ENCODE results near the gene DISC1. TPM values are rescaled to one million over a fixed set of nuclear protein-coding genes. Genes with fewer than 3 reads are reported as not detected.
"Not testable (repeated sequence)": the region's sequence is repeated elsewhere in the genome, so short reads cannot be mapped to it uniquely, and the experiment has no call there.

The DISC1 gene
- total RNA-seq, result 1 to 10 TPM; 1.1 to 1.6 TPM

DNA sequence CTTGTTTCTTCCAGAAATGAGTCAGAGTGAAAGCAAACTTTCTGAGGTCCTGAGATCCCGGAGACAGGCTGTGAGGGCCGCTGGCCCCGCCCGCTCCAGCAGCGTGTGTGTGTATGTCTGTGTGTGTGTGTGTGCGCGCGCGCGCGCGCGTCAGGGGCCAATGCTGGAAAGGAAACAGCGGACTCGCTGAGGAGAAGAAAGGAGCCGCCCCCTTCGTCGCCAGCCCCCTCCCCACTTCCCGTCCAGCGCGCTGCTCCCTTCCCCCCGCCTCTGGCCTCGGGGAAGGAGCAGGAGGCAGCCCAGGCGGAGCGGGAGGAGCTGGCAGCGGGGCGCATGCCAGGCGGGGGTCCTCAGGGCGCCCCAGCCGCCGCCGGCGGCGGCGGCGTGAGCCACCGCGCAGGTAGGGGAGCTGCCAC, at the start of gene DISC1:
TSS of gene DISC1 (plus strand) at position 256 of the 416 bp plus-strand sequence. CDS start at position 334, 78 bp downstream.
- ChIA-PET POLR2A (no interaction called here), CTCF (no interaction called here)

DNA sequence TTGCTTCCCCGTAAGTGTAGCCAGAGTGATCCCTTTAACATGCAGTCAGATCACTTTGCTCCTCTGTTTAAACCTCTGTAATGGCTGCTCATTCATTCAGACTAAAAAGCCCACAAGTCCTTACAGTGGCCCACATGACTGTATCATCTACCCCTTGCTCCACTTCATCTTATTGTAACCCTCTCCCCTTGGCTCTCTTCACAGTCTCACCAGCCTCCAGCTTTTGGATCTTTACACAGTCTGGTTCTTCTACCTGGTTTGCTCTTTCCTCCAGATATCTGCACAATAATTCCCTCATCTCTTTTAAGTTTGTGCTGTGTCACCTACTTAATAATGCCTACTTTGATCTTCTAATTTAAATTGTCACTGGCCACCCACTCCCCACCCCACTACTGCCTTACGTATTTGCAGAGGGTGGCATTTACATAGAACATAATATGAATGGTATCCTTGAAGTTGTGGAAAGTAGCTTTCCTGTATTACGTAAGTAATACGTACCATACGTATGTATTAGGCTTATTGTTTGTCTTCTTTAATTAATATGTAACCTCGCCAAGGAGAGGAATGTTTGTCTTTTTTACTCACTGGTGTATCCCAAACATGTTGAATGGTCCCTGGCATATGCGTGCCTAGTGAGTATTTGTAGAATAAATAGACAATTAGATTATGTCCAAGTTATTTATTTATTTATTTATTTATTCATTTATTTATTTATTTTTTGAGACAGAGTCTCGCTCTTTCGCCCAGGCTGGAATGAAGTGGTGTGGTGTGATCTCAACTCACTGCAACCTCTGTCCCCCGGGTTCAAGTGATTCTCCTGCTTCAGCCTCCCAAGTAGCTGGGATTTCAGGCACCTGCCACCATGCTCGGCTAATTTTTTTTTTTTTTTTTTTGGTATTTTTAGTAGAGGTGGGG, 49.5 kb upstream of the DISC1 start:
- ChIA-PET POLR2A (no interaction called here), CTCF (interaction anchor here (0.7 kb wide), 1 partner anchor 1210 kb away, joined by 3 read pairs; no protein-coding TSS in a partner anchor)

DNA sequence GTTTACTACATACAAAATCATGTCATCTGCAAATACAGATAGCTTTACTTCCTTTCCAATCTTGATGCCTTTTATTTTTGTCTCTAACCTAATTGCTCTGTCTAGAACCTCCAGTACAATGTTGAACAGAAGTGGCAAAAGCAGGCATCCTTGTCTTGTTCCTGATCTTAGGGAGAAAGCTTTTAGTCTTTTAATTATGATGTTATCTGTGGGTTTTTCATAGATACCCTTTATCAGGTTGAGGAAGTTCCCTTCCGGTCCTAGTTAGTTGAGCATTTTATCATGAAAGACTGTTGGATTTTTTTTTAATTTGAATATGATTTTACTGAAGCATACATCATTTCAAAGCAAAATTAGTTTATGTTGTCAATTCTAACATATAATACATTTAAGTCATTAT, 45.7 kb upstream of the DISC1 start:
- ChIA-PET POLR2A (no interaction called here), CTCF (no interaction called here)

DNA sequence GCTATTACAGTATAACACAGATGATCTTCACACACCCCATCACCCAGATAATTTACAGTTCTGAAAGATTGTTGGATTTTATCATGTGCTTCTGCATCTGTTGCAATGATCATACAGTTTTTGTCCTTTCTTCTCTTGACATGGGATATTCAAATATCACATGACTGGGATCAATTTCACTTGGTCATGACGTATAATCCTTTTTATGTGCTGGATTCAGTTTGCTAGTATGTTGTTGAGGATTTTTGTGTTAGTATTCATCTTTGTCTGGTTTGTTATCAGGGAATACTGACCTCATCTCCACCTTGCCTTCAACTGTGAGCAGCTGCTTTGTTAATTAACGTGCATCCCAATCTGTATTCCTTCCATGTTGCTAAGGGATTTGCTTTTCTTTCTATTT, 44.7 kb upstream of the DISC1 start:
- POLR2A ChIA-PET, result no interaction called here
- CTCF ChIA-PET, result no interaction called here

DNA sequence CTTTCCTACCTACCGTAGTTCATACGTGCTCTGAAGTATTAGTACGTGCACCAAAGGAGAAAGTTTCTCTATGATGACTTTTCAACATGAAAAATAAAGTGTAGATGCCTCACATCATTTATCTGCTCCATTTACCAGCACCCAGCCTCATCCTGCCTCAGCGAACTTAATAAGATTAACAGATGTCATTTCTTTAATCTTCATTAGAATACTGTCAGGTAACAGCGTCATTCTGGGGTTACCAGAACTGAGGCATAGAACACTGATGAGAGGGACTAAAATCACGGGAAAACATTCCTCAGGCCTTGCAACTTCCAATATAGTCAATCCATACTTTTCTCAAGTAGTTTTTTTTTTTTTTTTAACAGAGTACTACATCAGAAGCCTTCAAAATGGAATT, 43.2 kb upstream of the DISC1 start:
- ChIA-PET POLR2A (no interaction called here), CTCF (no interaction called here)

DNA sequence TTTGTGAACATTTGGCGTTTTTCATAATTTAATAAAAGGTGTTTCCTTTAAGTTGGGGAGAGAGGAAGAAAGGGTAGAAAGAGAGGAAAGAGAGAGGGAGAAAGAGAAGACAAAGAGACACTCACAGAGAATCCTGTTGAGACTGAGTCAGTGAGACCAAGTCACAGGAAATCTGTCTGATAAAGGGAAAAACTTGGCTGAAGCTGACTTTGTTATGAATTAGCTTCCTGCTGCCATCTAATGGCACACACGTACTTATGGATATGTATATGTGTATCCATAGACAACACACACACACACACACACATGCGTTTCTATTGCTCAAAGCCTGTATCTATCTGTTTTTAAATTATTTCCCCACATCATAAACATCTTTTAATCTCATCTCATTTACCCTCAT, 42.5 kb upstream of the DISC1 start:
- ChIA-PET POLR2A (no interaction called here), CTCF (no interaction called here)

DNA sequence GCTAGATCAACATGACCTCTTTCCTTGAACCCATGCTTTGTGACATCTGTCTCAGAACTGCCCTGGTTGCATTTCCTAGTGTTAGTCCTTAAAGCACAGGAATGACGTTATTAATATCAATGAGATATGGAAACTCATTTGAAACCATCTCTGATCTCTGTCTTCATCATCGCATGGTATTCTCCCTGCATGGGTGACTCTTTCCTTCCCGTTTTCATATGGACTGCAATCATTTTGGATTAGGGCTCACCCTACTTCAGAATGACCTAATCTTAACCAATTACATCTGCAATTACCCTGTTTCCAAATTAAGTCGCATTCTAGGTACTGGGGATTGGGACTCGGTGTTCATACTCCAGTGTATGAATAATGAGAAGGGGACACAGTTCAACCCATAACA, 41.7 kb upstream of the DISC1 start:
- ChIA-PET CTCF (no interaction called here), POLR2A (no interaction called here)

DNA sequence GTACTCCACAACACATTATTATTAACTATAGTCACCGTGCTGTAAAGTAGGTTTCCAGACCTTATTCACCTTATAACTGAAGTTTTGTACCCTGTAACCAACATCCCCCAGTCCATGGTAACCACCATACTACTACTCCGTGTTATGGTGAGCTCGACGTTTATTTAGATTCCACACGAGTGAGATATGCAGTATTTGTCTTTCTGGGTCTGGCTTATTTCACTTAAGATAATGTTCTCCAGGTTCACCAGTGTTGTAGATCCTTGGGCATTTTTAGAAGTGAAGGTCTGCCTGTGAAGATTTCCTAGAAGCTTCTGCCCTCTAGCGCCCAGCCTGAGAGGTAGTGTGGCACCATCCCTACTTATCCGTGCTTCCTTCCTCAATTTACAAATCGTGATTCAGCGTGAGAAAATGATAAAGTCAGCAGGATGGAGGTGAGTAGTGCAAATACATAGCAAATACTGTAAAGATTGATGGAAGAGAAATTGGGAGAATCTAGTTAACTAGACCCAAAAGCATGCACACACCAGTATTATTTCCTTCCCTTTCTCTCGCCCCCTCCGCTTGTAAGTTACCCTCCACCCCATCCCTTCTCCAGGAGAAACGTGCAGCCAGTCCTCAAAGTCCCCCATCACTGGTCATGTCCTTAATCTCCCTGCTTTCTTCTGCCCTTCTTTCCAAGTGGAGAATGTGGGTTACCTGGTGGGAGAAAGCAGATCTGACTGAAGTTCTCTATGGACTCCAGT, 36.0 kb upstream of the DISC1 start:
- ChIA-PET CTCF (interaction anchor here (1.0 to 1.6 kb wide), 2 partner anchors 233 to 305 kb away, joined by 3 to 5 read pairs; no protein-coding TSS in a partner anchor), POLR2A (no interaction called here)

DNA sequence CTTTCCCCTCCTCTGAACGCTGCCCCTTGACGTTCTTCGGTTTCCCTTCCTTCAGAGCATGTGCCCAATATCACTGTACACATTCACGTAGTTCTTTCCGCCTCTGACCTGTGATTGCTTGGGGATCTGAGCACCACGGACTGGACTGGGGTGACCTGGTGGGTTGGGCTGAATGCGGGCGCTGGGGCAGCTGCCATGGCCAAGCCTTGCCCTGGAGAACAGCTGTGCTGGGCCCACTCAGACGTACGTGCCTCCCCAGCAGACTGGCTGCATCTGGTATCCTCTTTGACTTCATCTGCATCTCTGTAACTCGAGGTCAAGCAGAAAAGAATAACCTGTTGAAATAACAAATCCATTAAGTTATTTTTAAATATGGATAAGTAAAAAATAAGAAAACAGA, 35.1 kb upstream of the DISC1 start:
- ChIA-PET CTCF (interaction anchor here (1.0 kb wide), 1 partner anchor 306 kb away, joined by 5 read pairs; no protein-coding TSS in a partner anchor), POLR2A (no interaction called here)

DNA sequence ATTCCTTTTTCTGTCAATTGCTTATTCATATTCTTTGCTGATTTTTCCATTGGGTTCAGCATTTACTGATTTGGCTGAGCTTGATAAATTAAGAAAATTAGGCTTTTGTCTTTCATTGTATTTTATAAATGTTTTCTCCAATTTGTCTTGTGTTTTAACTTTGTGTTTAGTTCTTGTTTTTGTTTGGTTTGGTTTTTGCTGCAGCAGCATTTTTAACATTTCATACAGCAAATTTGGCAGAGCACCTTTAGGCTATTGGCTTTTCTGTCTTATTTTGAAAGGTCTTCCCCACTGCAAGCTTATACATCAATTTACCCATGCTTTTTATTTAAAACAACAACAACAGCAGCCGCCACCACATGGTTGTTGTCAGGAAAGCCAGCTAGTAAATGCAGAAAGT, 33.8 kb upstream of the DISC1 start:
- POLR2A ChIA-PET, result no interaction called here
- CTCF ChIA-PET, result no interaction called here

DNA sequence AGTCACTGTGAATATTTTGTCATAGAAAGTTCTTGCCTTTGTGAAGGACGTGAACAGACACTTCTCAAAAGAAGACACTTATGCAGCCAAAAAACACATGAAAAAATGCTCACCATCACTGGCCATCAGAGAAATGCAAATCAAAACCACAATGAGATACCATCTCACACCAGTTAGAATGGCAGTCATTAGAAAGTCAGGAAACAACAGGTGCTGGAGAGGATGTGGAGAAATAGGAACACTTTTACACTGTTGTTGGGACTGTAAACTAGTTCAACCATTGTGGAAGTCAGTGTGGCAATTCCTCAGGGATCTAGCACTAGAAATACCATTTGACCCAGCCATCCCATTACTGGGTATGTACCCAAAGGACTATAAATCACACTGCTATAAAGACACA, 33.3 kb upstream of the DISC1 start:
- POLR2A ChIA-PET, CTCF ChIA-PET: not testable (repeated sequence)

DNA sequence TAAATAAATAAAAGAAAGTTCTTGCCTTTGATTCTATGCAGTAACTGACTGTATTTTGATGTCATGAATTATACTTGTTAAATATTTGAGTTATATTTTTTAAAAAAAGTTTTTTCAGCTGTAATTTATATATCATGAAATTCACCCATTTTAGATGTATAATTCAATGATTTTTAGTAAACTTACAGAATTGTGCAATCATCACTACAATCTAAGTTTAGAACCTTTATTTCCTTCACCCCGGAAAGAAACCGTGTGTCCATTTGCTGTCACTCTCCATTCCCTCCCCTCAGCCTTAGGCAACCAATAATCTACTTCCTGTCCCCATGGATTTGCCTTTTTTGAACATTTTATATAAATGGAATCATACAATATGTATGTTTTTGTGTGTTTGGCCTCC, 32.5 kb upstream of the DISC1 start:
- CTCF ChIA-PET, result no interaction called here
- POLR2A ChIA-PET, result no interaction called here

DNA sequence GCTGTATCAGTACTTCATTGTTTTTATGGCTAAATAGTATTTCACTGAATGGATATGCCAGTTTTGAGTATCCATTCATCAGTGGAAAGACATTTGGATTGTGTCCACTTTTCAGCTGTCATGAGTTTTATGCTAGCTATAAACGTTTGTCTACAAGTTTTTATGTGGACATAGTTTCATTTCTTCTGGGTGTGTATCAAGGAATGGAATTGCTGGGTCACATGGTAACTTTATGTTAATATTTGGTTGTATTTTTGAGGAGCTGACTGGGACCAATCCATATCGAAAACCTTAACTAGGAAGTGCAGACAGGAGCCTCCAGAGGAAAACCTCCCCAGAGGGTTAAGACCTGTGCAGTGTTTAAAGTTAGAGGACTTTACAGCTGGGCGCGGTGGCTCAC, 31.8 kb upstream of the DISC1 start:
- POLR2A ChIA-PET, result no interaction called here
- CTCF ChIA-PET, result no interaction called here

DNA sequence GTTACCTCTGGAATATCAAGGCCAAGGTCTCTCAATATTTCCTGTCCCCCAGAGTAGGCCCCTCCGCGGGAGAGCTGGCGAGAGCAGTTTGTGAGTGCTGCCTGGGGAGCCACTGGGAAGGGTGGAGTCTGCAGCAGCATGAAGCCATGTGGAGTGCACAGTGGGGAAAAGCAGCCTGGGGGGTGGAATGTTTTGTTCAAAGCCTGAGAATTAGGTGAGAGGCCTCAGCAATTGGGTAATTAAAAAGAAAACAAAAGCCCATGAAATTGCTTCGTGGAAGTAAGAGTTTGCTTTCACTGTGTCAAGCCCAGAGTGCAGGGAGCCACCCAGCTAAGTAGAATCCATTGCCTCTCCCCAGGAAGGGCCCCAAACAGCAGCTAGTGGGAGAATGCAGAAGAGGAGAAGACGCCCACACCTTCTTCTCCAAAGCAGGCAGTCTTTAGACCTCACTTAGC, 30.2 kb upstream of the DISC1 start:
- POLR2A ChIA-PET, result no interaction called here
- CTCF ChIA-PET, result no interaction called here

DNA sequence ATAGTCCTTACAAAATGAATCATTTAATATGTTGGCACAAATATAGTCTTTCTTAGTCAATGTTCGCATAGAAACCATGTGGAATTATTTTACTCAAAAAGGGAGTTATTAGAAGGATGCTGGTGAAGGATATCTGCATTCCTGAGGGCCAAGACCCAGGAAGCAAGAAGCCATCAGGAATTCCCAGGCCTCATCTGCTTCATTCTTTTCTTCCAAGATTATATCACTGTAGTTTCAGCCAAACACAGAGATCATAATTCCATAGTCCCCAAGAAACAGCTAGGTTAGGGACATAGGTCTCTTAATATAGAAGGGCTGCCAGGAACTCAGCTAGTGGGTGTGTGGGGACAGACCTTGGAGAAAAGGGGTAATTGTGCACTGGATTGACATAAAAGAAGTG, 28.6 kb upstream of the DISC1 start:
- POLR2A ChIA-PET, result no interaction called here
- CTCF ChIA-PET, result no interaction called here

DNA sequence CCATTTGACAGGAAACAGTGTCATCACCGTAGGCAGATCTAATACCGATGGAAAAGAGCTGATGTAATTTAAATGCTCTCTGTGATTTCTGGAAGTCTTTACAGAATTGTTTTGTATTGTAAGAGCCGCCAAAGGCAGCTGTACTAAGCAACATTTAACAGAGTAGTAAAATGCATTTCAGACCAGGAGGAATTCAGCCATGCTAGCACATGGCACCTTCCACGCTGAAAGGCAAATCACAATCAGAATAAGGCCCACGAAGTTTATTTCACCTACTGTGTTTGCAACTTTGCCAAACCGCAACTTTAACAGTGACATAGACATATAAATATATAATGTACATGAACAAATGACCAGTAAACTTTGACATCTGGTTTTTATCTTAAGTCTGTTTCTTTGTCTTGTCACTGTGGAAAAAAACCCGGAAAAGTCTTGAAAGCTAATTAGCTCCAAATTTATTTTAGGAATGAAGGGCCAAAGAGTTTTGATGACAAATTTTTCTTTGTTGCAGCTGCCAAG, 26.1 kb upstream of the DISC1 start:
- ChIA-PET CTCF (interaction anchor here (3.0 kb wide), 1 partner anchor 285 kb away, joined by 8 read pairs; no protein-coding TSS in a partner anchor), POLR2A (no interaction called here)

DNA sequence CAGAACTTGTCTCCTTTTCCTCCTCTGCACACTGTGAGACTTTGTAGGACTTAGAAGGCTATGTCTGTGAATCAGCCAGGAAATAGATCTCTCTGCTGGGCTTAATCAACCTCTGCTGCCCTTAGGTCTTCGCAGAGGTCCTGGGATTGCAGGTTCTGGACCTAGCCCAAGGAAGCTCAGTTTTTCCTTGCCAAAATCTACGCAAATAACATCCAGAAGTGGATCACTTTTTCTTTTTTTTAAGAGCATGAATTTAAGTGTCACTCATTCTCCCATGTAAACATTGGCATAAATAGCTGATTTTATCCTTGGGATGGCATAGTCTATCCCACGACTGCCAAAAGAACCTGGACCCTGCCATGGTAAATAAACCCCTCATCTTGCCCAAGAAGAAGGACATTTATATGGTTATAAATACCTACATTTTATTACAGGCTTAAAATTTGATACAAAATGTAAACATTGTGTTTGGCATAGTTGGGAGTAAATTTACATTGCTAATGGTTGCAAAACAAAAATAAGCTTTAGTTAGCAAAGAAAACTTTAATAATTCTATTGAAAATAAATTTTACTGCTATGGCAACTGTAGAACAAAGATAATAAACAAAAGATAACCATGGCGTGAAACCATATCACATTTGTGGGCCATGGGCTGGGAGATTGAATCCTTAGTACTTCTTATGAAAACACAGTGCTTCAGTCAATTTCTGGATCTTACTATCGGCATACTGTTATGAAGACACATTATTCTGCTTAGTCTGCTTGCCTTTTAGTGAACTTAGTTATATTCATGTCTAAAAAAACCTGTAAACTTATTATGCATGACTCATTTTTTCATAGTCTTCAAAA, 24.5 kb upstream of the DISC1 start:
- POLR2A ChIA-PET, result no interaction called here
- CTCF ChIA-PET, result interaction anchor here (1.1 to 3.0 kb wide), 3 partner anchors 227 to 287 kb away, joined by 3 to 8 read pairs (median 3); no protein-coding TSS in a partner anchor

DNA sequence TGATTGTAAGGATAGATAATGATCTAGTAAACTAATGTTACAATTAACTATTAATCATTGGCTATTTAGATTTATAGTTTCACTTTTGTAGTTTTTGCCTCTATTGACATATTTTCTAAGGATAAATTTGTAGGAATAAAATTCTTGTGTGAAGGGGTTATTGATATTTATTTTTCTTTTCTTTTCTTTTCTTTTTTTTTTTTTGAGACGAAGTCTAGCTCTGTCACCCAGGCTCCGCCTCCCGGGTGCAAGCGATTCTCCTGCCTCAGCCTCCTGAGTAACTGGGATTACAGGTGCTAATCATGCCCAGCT, 24.0 kb upstream of the DISC1 start:
- ChIA-PET CTCF (interaction anchor here (0.7 to 3.0 kb wide), 3 partner anchors 227 to 287 kb away, joined by 3 to 8 read pairs (median 3); no protein-coding TSS in a partner anchor), POLR2A (no interaction called here)

DNA sequence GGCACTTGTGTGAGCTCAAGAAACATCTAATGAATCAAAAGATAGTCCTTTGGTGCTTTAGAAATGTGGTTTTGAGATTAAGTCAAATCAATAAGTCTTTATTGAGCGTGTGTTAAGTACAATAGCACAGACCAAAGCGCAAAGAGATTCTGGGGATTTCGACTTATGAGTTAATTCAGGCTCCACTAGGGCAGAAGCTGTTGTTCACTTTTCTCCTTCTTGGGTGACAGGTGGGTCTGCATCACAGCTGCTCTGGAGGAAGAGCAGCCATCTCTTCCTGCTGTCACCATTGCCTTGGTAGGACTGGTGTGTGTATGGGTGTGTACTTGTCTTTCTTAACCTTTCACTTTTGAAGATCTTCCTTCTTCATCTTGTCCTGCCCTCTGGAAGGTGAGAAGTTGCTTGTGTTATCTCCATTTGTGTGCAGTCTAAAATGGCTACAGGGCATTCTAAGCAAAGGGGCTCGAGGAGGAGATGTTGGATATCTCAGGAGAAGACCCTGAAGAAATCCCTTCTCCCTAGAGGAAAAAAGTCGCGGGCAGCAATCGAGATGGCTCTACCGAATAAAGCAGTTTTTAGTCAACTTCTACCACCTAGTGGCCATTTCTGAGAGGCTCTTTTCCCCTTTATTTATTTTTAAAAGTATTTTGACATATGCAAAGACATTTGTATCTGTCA, 22.9 kb upstream of the DISC1 start:
- CTCF ChIA-PET, result interaction anchor here (0.7 kb wide), 1 partner anchor 809 kb away, joined by 5 read pairs; no protein-coding TSS in a partner anchor
- POLR2A ChIA-PET, result no interaction called here

Data from activated CD8-positive, alpha-beta memory T cell treated with anti-CD3 and anti-CD28 coated beads for 36 hours (primary cell).